Breast epithelium (tissue), 3 donors: ENCODE results near the gene NINJ2.

Source experiments
- POLR2A ChIP-seq: fragments of 450-650 bp; IDR thresholded peaks from one replicate; pipeline ENCODE4 v1.6.1; 2016; ENCODE audit warnings: antibody characterized with exemption, mild to moderate bottlenecking, moderate library complexity
- POLR2AphosphoS5 ChIP-seq, 3 donors: sonication (generic); formaldehyde crosslinking; IDR thresholded peaks; one replicate each; pipeline ENCODE4 v1.6.1; 2017; ENCODE audit warnings: antibody characterized with exemption in 3 of 3

DNA sequence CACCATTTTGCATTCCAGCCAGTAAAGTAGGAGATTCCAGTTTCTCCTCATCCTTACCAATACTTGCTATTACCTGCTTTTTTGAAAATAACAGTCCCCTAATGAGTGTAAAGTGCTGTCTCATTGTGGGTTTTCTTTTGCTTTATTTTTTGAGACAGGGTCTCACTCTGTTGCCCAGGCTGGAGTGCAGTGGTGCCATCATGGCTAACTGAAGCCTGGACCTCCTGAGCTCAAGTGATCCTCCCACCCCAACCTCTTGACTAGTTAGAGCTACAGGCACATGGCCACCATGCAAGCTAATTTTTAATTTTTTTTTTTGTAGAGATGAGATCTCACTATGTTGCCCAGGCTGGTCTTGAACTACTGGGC, 60.6 kb downstream of the NINJ2 start:
- TF ChIP-seq POLR2A = no peak
- no peak for TF ChIP-seq POLR2AphosphoS5 (IDR thresholded peaks at IDR 0.05)
